ENCODE data around the gene ARHGAP27. TPM values are rescaled to one million over a fixed set of nuclear protein-coding genes. Genes with fewer than 3 reads are reported as not detected.

ARHGAP27 gene
- total RNA-seq, 3 donors from 2014 or later (not counting 1 experiment from before 2014, with no cell fraction given) = 125 to 141 (median 126) TPM

DNA sequence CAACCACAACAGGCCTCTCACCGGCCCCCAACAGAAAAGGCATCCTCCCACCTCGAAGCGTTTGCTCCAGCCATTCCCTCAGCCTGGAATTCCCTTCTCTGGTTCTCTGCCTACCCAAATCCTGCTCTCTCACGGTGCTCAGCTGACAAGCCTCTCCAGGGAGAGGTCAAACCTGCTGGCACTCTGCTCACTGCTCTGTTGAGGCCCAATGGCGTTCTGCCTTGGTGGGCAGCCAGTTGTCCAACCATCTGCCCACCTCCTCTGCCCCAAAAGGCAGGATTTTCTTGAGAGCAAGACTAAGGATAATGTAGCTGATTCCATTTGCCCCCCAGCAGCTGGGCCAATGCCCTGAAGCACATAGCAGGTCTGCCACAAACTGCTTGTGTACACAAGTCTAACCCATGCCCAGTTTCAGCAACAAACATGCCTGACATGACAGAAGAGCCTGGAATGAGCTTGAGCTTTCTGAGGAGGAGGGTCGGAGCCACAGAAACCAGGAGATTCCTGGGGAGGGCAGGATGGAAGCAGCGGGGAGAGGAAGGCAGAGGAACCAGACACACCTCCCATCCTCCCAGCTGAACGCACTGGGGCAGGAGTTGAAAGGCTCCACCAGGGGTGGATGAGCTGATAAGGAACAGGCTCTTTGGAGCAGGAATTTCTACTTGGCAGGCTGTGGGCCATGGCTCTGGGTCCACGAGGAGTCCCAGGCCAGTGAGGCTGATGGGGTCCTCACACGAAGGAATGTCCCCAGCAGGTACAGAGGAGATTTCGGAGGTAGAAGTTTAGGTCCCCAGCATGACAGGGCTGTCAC is 23.9 kb downstream of the ARHGAP27 start:
- ATAC-seq = no peak
- TF ChIP-seq, protein P1, sequence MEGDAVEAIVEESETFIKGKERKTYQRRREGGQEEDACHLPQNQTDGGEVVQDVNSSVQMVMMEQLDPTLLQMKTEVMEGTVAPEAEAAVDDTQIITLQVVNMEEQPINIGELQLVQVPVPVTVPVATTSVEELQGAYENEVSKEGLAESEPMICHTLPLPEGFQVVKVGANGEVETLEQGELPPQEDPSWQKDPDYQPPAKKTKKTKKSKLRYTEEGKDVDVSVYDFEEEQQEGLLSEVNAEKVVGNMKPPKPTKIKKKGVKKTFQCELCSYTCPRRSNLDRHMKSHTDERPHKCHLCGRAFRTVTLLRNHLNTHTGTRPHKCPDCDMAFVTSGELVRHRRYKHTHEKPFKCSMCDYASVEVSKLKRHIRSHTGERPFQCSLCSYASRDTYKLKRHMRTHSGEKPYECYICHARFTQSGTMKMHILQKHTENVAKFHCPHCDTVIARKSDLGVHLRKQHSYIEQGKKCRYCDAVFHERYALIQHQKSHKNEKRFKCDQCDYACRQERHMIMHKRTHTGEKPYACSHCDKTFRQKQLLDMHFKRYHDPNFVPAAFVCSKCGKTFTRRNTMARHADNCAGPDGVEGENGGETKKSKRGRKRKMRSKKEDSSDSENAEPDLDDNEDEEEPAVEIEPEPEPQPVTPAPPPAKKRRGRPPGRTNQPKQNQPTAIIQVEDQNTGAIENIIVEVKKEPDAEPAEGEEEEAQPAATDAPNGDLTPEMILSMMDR (IDR thresholded peaks at IDR 0.05) = no peak
- Mint-ChIP-seq H3K4me3 (peak overlapping the region; percentile 95), H3K9me3 (no peaks in the 10 kb centered on the region), H3K4me1 (peaks cover 55 to 68% of the 10 kb centered on the region in 2 donors), H3K27ac (peak overlapping the region; percentile 92 to 99), H3K36me3 (no peaks in the 10 kb centered on the region), H3K27me3 (ENCODE audit: low read depth in 2 of 2) (no peaks in the 10 kb centered on the region)
- Histone ChIP-seq H3K27ac (ENCODE audit: low read length) (peak overlapping the region; percentile 86), H3K9me3 (ENCODE audit: control insufficient read depth, insufficient read depth, low read length) (no peaks in the 10 kb centered on the region), H3K4me3 (ENCODE audit: low read length) (peak overlapping the region; percentile 92), H3K27me3 (ENCODE audit: control insufficient read depth, insufficient read depth, low read length) (no peaks in the 10 kb centered on the region), H3K4me1 (ENCODE audit: control insufficient read depth, insufficient read depth, low read length) (peaks cover 70% of the 10 kb centered on the region), H3K36me3 (ENCODE audit: control insufficient read depth, insufficient read depth, low read length) (peaks cover 20% of the 10 kb centered on the region)
- DNase-seq = no peak
- 17% methylated on average over 10 of the region's 11 CpGs for WGBS (ENCODE audit: insufficient coverage)
- intact Hi-C loops (cut with micrococcal nuclease) = no loop called here

- ATAC-seq (no peak), DNase-seq (no peak)
- intact Hi-C loops (cut with micrococcal nuclease) = no loop called here
- Histone ChIP-seq H3K4me1 (ENCODE audit: control insufficient read depth, insufficient read depth, low read length) (peaks cover 47% of the 10 kb centered on the region), H3K27me3 (ENCODE audit: control insufficient read depth, insufficient read depth, low read length) (no peaks in the 10 kb centered on the region), H3K27ac (ENCODE audit: low read length) (peak overlapping the region; percentile 21), H3K9me3 (ENCODE audit: control insufficient read depth, insufficient read depth, low read length) (no peaks in the 10 kb centered on the region), H3K4me3 (ENCODE audit: low read length) (no peak overlapping the region), H3K36me3 (ENCODE audit: control insufficient read depth, insufficient read depth, low read length) (peaks cover 48% of the 10 kb centered on the region)
- H3K36me3 Mint-ChIP-seq = peaks cover 9% of the 10 kb centered on the region
- H3K9me3 Mint-ChIP-seq = no peaks in the 10 kb centered on the region
- no peaks in the 10 kb centered on the region for H3K27me3 Mint-ChIP-seq (ENCODE audit: low read depth in 2 of 2)
- H3K4me1 Mint-ChIP-seq = peaks cover 40 to 58% of the 10 kb centered on the region in 2 donors
- 53% methylated on average over 4 of the region's 7 CpGs for WGBS (ENCODE audit: insufficient coverage)
- TF ChIP-seq, protein P1 (IDR thresholded peaks at IDR 0.05) = no peak
- peak overlapping the region; percentile 92 to 99 for H3K27ac Mint-ChIP-seq
- H3K4me3 Mint-ChIP-seq = peak overlapping the region; percentile 21
Observed at GRCh38 chr17:45406107-45406506, 26.6 kb downstream of the ARHGAP27 start.

DNA sequence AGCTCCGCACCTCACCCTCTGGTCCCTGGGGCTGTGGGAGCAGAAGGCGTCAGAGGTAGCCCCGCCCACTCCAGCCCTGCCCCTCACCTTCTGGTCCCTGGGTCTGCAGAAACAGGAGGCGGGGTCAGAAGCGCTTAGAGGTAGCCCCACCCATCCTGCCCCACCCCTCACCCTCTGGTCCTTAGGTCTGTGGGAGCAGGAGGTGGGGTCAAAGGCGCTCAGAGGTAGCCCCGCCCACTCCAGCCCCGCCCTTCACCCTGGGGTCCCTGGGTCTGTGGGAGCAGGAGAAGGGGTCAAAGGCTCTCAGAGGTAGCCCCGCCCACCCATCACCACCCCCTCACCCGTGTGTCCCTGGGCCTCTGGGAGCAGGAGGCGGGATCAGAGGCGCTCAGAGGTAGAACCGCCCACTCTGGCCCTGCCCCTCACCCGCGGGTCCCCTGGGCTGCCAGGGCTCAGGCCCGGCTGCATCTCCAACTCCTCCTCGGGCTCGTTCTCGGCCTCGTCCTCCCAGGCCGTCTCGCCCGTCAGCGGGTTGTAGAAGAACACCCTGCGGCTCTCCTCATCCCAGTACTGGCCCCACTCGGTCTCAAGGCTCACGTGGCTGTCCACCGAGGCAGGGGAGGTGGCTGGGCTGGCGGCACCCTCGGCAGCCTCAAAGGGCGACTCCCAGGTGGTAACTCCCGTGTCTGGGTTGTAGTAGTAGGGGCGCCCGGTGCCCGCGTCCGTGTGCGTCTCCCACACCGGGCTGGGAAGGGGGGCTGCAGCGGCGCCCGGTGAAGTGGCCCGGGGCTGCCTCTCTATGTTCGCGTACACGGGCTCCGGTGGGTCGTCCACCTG is 27.2 kb downstream of the ARHGAP27 start:
- Mint-ChIP-seq H3K36me3 (peaks cover 10% of the 10 kb centered on the region), H3K4me3 (no peak overlapping the region), H3K27me3 (ENCODE audit: low read depth in 2 of 2) (no peaks in the 10 kb centered on the region), H3K27ac (peak overlapping the region in 1 of 2 donors; percentile 99), H3K9me3 (no peaks in the 10 kb centered on the region), H3K4me1 (peaks cover 37 to 51% of the 10 kb centered on the region in 2 donors)
- Histone ChIP-seq H3K27me3 (ENCODE audit: control insufficient read depth, insufficient read depth, low read length) (no peaks in the 10 kb centered on the region), H3K4me1 (ENCODE audit: control insufficient read depth, insufficient read depth, low read length) (peaks cover 41% of the 10 kb centered on the region), H3K36me3 (ENCODE audit: control insufficient read depth, insufficient read depth, low read length) (peaks cover 54% of the 10 kb centered on the region), H3K9me3 (ENCODE audit: control insufficient read depth, insufficient read depth, low read length) (no peaks in the 10 kb centered on the region), H3K4me3 (ENCODE audit: low read length) (no peak overlapping the region), H3K27ac (ENCODE audit: low read length) (no peak overlapping the region)
- ATAC-seq (no peak), DNase-seq (no peak)
- TF ChIP-seq, protein P1 (IDR thresholded peaks at IDR 0.05) = no peak
- 94% methylated on average over 45 of the region's 48 CpGs for WGBS (ENCODE audit: insufficient coverage)
- intact Hi-C loops (cut with micrococcal nuclease) = no loop called here

Measured in natural killer cell (primary cell).